ENCODE measurements around the gene PANK1.
"Not testable (repeated sequence)": the region's sequence is repeated elsewhere in the genome, so short reads cannot be mapped to it uniquely, and the experiment has no call there.

Gene PANK1

DNA sequence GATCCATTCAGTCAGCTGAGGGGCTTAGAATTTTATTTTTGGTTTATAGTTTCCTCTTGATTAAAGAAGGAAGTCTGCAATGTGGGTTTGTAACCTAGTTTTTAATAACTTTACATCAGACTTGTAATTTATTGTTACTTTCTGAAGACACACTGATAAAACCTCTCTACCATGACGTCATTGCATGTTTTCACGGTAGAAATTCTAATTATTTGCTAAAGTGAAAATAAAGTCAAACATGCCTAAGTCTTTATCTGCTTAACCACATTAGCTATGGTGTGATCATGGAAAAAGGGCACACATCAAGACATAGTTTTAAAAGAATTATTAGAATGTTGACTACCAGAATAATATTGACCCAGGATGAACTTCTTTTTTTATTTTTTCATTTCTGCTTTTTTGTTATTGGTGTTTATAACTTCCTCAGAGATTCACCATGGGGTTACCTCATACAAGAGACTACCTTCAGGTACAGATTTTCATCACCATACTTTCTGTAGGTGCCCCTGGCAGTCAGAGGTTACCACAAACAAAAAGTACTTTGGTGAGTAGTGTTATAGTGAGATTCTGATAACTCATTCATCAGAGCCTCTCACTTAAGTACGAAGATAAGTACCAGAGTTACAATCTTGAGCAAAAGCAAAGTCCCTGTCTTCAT lies 7.0 kb upstream of the PANK1 start:
- DNase-seq: no peak

GRCh38 chr10:89651205-89651915 lies 6.3 kb upstream of the PANK1 start:
- DNase-seq: no peak

GRCh38 chr10:89649051-89649450 lies 4.0 kb upstream of the PANK1 start:
- peak in 1 of 2 experiments; percentile 43 for DNase-seq

- peak; percentile 58 to 71 for DNase-seq
These were observed 3.0 kb upstream of the PANK1 start for GRCh38 chr10:89648074-89648473.

- DNase-seq: no peak
These were observed 2.0 kb upstream of the PANK1 start for GRCh38 chr10:89646889-89647657.

GRCh38 chr10:89645742-89646172 lies 715 bp upstream of the PANK1 start:
- no peak for DNase-seq

DNA sequence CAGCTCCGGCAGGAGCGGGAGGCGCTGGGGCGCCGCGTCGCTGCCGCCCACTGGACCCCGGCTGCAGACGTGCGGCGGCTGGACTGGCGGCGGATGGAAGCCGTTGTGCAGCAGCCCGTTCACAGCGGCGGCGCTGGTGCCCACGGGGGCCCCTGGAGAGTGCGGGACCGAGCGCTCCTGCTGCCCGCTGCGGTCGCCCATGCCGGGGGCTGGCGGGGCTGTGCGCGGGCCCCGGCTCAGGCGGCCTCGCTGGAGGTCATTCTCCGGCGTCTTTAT lies 413 bp downstream of the PANK1 start:
- DNase-seq: no peak

GRCh38 chr10:89643812-89644690 lies 991 bp downstream of the PANK1 start:
- DNase-seq: peak; percentile 84 to 86

DNA sequence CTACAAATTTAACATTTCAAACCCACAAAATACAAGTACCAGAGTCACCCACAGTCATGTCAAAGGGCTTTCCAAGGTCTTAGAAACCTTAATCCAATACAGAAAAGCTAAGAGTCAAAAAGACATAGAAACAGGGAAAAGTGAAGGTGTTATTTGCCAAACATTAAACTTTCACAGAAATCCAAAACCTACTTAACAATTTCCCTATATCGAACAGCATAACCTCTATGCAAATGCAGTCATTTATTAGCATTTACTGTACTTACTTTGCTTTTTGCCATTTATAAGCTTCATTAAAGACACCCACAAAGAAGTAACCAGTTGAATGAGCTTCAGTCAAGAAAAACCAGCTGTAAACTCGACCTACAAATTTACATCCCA lies 1.6 kb downstream of the PANK1 start:
- no peak for DNase-seq

DNA sequence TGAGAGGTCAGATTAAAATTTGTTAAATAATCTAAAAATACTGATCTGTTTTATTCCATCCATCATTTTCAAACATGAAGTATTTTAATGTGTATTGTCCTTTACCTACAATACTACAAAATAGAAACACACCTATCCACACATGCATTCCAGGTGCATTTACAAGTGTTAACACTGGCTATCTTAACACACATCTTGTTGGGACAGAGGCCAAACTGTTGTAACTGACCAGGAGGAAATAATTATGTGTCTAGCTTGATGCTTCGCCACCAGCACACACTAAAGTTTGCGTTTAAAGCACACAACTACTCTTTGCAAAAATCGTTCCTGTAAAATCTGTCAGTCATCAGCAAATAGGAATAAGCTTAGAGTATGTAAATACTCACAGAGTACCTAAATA lies 2.8 kb downstream of the PANK1 start:
- no peak for DNase-seq

GRCh38 chr10:89640241-89640640 lies 4.8 kb downstream of the PANK1 start:
- no peak for DNase-seq

DNA sequence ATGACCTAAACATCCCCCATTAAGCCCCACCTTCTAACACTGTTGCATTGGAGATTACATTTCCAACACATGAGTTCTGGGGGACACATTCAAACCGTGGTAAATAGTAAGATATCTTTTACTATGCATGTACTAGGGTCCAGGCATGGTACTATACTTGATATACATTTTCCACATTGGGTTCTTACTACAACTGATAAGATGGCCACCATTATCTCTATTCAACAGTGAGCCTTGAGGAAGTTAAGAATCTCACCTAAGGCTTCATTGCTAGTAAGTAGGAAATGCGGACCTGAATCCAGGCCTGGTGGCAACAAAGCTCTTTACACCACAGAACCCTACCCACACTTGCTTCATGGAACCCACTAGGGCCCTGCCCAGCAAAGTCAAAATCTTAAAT lies 5.7 kb downstream of the PANK1 start:
- no peak for DNase-seq

- DNase-seq: no peak
These were observed 7.9 kb downstream of the PANK1 start for GRCh38 chr10:89637113-89637512.

DNA sequence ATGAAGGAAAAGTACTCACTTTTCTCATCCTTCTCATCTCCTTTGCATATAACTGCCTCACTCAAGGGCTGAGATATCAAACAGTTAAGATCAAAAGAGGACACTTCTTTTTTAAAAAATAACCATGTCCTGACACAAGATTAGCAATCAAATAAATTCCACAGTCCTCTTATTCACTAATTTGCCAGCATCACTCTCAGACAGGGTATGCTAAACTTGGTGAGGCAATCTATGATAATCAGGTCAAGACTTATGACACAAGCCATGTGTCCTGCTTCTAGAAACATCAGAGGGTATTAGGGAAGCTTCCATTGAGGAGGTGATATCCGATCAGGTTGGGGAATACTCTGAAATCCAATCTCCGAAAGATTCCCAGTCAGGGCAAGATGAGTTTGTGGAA lies 10.4 kb downstream of the PANK1 start:
- DNase-seq: no peak

DNA sequence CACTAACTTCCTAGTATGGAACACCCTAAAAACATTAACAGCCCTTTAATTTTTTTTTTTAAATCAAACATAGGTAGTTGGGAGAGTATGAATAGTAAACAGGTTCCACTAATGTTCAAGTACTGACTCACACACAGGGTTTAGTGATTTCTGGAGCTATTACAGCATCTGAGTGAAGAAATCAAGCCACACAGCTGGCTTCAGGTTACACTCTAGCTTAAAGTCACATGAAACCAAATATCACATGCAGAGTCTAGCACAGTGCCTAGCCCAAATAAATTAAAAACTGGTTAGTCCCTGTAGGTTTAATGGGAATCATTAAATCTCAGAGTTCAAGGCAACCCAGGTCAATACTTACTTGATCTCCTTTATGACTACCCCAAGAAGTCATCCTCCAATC lies 11.6 kb downstream of the PANK1 start:
- no peak for DNase-seq

DNA sequence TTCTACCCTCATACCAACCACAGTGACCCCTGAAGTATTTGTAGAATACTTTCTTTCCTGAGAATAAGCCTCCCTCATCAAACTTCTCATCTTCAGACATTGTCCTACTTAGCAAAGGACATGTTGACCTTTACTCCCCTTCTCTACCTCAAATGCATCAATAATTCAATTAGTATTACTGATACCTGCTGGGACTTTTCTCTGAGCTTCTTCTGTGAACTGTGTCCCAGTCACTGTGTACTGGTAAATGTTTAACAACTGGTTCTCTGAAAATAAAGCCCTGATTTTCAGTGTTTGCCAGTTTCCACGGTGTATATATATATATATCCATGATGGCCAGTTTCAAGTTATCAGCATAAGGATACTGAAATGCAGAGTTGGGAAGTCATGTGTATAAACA lies 12.2 kb downstream of the PANK1 start:
- DNase-seq: no peak

- DNase-seq: no peak
These were observed 17.2 kb downstream of the PANK1 start for GRCh38 chr10:89627830-89628229.

DNA sequence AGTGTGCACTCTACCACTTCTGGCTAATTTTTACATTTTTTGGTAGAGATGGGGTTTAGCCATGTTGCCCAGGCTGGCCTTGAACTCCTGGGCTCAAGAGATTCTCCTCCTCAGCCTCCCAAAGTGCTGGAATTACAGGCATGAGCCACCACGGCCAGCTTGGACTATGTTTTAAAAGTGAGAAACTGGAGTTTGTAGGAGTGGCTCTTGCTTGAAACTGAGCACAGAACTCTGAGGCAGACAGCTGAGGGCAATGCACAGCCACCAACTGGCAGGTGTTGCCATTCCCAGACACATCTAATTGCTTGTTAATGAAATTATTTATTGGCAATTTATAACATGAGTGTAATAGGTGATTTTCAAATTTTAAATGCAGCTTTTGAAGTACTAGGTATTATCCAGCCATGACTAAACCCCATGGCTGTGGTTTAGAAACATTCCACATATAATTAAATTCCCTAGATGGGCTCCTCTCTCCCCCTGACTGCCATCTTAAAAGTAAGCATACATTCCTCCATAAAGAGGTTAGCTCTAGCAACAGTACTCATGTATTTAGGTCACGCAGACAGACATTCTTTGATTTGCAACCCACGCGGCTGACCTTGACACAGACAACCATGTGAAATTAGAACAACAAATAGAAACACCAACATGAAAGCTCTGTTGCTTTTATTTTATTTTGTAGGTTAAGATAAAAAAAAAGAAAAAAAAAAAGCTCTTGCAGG lies 19.8 kb downstream of the PANK1 start:
- no peak for DNase-seq

GRCh38 chr10:89624020-89624419 lies 21.0 kb downstream of the PANK1 start:
- DNase-seq: no peak

DNA sequence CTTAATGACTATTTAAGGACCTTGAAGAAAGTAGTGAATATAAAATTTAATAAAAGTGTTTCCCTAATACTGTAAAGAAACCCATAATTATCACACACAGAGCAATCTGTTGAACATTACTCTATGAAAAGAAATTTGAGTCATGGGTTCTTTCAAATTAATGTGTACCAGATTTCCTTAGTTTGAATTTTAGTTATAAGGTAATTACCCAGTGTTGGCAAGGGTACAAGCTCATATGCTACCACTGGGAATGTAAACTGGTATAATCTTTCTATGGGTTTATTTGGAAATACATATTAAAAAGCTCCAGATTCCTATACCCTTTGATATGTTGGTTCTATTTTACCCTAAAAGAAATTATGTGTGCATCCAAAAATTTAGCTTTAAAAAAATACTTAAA lies 22.9 kb downstream of the PANK1 start:
- no peak for DNase-seq

- DNase-seq: no peak
These were observed 23.6 kb downstream of the PANK1 start for GRCh38 chr10:89621438-89621837.

DNA sequence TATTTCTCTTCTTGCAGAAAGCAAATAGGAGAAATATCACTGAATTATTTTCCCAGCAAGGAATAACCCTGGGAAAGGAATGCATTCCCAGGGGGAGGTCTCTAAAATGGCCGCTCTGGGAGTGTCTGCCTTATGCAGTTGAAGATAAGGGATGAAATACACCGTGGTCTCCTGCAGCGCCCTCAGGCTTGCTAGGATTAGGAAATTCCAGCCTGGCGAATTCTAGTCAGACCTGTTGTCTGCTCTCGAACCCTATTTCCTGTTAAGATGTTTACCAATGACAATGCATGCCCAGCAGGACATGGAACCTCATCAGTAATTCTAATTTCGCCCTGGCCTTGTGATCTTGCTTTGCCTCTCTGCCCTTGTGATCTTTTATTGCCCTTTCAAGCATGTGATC lies 24.7 kb downstream of the PANK1 start:
- DNase-seq: not testable (repeated sequence)

DNA sequence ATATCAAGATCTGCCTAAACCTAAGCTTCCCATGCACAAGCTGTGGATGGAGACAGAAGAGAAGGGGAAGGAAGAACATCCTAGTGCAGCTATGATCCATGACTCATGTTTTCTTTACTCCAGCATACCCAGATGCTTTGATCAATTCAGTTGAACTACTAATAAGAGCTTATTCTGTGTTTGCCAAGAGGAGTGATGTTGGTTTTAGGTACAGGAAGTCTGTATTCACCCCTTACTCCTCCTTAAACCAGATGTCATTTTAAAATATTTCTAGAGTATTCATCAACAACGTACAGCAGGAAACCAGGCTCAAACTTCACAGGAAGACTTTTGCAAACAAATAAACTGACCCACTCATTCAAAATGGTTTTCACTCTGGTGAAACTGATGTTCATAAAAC lies 29.2 kb downstream of the PANK1 start:
- no peak for DNase-seq

Measured in cerebellar nuclear complex (tissue), 1 donor.